HG03558 (cell line): Measurements from ENCODE around the gene MISP3.

Source experiments
- ATAC-seq: cut with Tn5 transposase; IDR thresholded peaks from one replicate; pipeline ENCODE4 v1.9.1; 2021; ENCODE audit warnings: moderate number of reproducible peaks; ENCODE audit not compliant: unreplicated experiment; ENCODE audit errors: extremely low read depth

MISP3 gene

GRCh38 chr19:14116918-14117578 lies 44.5 kb downstream of the MISP3 start:
- ATAC-seq: no peak

- peak; percentile 70 for ATAC-seq
These were observed 45.1 kb downstream of the MISP3 start, which contains the start of gene PRKACA for GRCh38 chr19:14117668-14118164. Gene PRKACA, minus strand, starts transcription at chr19:14117762. Its CDS starts 215 bp downstream, at chr19:14117547.

GRCh38 chr19:14118165-14119051 lies 45.8 kb downstream of the MISP3 start:
- ATAC-seq: peak; percentile 21

GRCh38 chr19:14119146-14119545 lies 46.6 kb downstream of the MISP3 start:
- no peak for ATAC-seq

GRCh38 chr19:14119644-14120496 lies 47.3 kb downstream of the MISP3 start:
- no peak for ATAC-seq

- no peak for ATAC-seq
These were observed 47.9 kb downstream of the MISP3 start for GRCh38 chr19:14120497-14120780.

- no peak for ATAC-seq
These were observed 50.3 kb downstream of the MISP3 start for GRCh38 chr19:14122924-14123323.
